Retinal pigment epithelial cell (primary cell): ENCODE results near the gene ARHGEF11.

Source experiments
- DNase-seq: peaks from one replicate; pipeline ENCODE4 v3.0.0-alpha.2; 2010; ENCODE audit warnings: low read depth
- H3K4me3 ChIP-seq: 2 replicates; pipeline ENCODE4 v1.5.1; 2011; ENCODE audit warnings: mild to moderate bottlenecking, low read length, control low read depth, moderate library complexity
- TF ChIP-seq, protein P1 (sequence below): conservative IDR thresholded peaks from 2 replicates; pipeline ENCODE4 v1.5.1; 2011; ENCODE audit warnings: low read depth, low read length, control low read depth, inconsistent platforms

ARHGEF11 gene

DNA sequence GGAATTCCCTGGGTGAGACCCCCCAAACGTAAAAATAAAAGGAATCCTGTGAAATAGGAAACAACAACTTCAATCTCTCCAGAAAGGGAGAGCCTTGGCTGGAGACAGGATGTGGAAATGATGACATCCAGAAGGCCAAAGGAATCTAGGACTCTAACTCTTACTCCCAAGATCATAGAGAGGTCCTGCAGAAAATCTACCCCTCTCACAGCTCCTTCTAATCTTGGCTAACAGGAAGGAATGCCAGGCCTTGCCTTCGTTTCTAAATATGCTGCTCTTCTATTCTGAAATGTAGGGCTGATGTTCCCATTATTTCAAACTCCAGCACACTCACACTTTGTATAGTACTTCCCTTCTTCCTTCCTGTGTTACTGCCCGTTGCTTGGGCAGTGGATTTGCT lies 40.7 kb downstream of the ARHGEF11 start:
- no peak overlapping the region for H3K4me3 ChIP-seq
- TF ChIP-seq, protein P1, sequence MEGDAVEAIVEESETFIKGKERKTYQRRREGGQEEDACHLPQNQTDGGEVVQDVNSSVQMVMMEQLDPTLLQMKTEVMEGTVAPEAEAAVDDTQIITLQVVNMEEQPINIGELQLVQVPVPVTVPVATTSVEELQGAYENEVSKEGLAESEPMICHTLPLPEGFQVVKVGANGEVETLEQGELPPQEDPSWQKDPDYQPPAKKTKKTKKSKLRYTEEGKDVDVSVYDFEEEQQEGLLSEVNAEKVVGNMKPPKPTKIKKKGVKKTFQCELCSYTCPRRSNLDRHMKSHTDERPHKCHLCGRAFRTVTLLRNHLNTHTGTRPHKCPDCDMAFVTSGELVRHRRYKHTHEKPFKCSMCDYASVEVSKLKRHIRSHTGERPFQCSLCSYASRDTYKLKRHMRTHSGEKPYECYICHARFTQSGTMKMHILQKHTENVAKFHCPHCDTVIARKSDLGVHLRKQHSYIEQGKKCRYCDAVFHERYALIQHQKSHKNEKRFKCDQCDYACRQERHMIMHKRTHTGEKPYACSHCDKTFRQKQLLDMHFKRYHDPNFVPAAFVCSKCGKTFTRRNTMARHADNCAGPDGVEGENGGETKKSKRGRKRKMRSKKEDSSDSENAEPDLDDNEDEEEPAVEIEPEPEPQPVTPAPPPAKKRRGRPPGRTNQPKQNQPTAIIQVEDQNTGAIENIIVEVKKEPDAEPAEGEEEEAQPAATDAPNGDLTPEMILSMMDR: no peak
- DNase-seq: no peak

DNA sequence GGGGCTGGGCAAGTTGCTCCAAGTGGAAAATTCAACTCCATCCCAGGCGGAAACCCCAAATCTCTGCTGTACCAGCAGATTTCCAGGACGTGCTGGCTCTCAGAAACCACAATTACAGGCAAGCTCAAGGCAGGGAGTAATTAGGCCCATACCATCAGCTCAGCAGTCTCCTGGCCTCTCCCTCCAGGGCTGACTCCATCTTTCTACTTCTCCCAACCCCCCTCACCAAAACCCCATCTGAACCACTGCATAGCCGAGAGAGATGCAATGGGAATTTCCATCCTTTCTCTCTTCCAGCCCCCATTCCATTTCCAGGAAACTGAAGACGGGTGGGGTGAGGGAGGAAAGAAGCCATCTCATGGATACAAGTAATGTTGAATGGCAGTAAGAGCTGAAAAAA lies 41.2 kb downstream of the ARHGEF11 start:
- TF ChIP-seq, protein P1: no peak
- H3K4me3 ChIP-seq: no peak overlapping the region
- no peak for DNase-seq

DNA sequence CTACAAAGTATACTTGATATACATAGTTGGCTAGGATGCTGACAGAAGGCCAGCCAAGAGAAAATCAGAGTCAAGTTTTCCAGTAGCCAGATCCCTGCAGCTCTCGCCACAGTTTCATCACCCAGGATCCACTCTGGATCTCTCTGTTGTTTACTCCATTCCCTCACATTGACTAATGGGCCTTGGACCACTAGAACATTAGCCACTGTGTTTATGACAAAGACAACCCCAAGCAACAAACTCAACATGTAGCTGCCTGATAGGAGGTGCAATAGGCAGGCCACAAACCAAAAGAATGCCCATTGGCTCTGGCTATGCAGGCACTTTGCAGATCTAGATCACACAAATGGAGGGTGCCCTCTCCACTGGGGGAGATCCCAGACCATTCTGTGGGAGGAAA lies 44.2 kb downstream of the ARHGEF11 start:
- no peak for DNase-seq
- TF ChIP-seq, protein P1: no peak
- no peak overlapping the region for H3K4me3 ChIP-seq

DNA sequence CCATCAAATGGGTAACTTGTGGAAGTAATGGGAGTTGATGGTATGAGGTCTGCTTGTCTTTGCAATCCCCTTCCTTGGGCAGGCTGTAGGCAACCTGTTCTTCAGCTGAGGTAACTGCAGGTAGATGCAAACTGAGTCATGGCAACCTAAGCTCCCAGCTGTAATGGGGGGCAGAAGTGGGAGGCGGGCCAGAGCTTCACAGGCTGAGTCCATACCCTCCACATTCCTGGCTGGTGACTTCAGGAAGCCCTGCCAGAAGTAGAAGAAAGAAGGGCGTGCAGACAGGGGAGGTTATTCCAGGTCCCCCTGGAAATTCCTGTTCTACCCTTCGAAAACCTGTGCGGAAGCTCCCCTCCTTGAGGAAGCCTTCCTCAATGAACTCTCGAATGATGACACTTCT lies 44.9 kb downstream of the ARHGEF11 start:
- TF ChIP-seq, protein P1: no peak
- DNase-seq: no peak
- H3K4me3 ChIP-seq: no peak overlapping the region

DNA sequence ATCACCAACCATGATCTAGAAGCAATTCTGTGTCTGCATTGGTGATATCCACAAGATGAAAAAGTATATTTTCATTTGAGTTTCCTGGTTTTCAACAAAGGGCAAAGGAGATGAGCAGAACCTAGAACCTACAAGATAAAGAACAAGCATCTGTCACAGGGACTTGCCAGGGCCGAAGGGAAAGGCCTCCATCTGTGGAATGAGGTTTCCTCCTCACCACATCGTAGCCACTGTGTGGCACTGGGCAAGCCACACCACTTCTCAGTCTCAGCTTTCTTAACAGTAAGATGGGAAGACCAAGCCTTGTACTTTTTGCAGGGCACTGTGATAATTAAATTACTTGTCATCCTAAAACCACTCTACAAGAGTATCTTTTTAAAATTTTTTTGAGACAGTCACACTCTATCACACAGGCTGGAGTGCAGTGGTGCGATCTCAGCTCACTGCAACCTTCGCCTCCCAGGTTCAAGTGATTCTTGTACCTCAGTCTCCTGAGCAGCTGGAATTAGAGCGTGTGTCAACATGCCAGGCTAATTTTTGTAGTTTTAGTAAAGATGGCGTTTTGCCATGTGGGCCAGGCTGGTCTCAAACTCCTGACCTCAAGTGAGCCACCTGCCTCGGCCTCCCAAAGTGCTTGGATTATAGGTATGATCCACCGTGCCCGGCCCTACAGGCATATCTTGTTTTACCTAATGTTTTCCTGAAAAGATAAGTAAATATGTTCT lies 45.8 kb downstream of the ARHGEF11 start:
- no peak overlapping the region for H3K4me3 ChIP-seq

DNA sequence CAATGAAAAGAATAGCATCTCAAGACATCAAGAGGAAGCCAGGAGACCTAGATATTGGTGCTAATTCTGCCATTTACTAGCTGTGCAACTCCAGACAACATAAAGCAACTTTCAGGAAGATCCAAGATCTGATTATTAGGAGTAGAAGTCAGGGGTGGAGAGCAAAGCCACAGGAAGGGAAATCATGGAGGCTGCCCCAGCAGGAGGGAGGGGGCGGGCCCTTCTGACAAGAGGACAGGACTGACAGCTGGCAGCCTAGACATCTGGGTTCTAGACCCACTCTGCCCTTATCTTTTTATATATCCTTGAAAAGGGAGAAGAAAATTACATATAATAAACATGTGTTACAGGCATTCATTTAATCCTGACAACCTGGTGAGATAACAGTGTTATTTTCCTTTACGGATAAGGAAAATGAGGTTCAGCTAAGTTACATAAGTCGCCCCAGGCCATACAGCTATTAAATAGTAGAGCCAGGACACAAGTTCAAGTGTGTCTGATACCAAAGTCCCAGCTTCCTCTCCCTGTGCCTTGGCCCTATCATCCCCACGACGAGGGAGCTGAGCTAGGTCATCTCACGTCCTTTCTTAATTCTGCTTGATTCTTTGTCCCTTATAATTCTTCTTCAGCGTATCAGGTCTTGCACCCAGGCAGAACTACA lies 46.6 kb downstream of the ARHGEF11 start:
- no peak overlapping the region for H3K4me3 ChIP-seq
- DNase-seq: no peak
- TF ChIP-seq, protein P1: no peak

More for the DNA sequence above, 45.8 kb downstream of the ARHGEF11 start:
- TF ChIP-seq, protein P1: no peak
- no peak for DNase-seq

DNA sequence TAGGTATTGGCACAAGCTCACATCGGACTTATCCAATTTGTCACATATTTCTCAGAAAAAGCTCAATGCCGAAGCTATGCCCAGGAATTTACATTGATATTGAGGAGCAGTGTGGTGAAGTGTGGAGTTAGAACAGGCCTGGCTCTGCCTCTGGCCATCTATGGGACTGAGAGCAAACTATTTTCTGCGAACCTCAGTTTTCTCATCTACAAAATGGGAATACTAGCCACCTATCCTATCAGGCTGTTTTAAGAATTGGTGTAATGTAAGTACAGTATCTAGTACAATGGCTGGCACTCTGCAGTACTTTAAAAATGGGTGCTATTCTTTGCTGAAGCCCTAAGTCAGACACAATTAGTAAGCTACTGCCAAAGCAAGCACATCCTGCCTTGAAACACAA lies 47.2 kb downstream of the ARHGEF11 start:
- TF ChIP-seq, protein P1: no peak
- H3K4me3 ChIP-seq: no peak overlapping the region
- no peak for DNase-seq
